Measurements from ENCODE around the gene NPW. TPM values are rescaled to one million over a fixed set of nuclear protein-coding genes. Genes with fewer than 3 reads are reported as not detected.

Gene NPW
- total and polyA plus RNA-seq, 2 of the 8 experiments (the other 6 are each of a cell fraction or from before 2014, with no cell fraction given), result 4.0 to 10.3 TPM

DNA sequence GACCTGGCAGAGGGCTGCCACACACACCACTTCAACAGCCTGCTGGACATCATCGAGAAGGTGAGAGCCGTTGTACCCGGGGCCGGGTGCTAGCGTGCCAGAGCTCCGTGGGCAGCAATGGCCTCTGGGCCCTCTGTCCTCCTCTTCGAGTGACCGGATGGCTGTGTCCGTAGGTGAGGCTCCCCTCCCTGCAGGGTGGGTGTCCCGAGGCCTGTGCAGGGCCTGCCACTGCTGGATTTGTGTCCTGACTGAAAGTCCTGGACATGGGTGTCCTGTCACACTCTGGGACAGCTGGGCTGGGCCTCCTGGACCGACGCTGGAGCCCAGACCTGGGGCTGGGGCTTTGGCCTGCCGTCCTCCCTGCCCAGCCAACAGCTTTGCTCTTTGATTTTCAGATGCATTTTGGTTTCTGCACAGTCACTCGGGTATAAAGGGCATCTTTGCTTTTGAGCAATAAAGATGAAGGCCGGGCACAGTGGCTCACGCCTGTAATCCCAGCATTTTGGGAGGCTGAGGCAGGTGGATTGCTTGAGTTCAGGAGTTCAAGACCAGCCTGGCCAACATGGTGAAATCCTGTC, 44.9 kb downstream of the NPW start (continued):
- no peak for TF ChIP-seq MAFK (IDR thresholded peaks at IDR 0.05; ENCODE audit: low read depth, low read length)
- TF ChIP-seq EGR1 (IDR thresholded peaks at IDR 0.05; ENCODE audit: borderline replicate concordance, low read depth, low read length), result no peak
- TF ChIP-seq KDM5A (IDR thresholded peaks at IDR 0.05; ENCODE audit: low read length), result no peak
- TF ChIP-seq TAF7 (optimal IDR thresholded peaks at IDR 0.05; ENCODE audit: borderline replicate concordance, low read depth, low read length), result no peak
- TF ChIP-seq POLR2AphosphoS5 (IDR thresholded peaks at IDR 0.05; ENCODE audit: low read depth, low read length), result no peak
- TF ChIP-seq CHD1 (IDR thresholded peaks at IDR 0.05; ENCODE audit: low read depth, low read length), result no peak
- no peak for TF ChIP-seq SIN3A (conservative IDR thresholded peaks at IDR 0.05 in 1 of 2, IDR thresholded peaks at IDR 0.05 in 1 of 2; ENCODE audit: low read depth in 1 of 2, low read length in 2 of 2)
